ENCODE results near the gene TCAIM. TPM values are rescaled to one million over a fixed set of nuclear protein-coding genes. Genes with fewer than 3 reads are reported as not detected.

The TCAIM gene
- total RNA-seq, 4 donors from 2014 or later, result 15.5 to 26.9 (median 22.7) TPM

GRCh38 chr3:44359146-44359751 lies 20.7 kb downstream of the TCAIM start:
- Histone ChIP-seq H3K9me3 (no peaks in the 10 kb centered on the region), H3K36me3 (peaks cover 0 to 9% of the 10 kb centered on the region in 2 donors), H3K4me3 (no peak overlapping the region), H3K27me3 (no peaks in the 10 kb centered on the region), H3K4me1 (peaks cover 21 to 24% of the 10 kb centered on the region in 2 donors), H3K27ac (no peak overlapping the region)
- TF ChIP-seq CTCF (IDR thresholded peaks at IDR 0.05 in 4 of 5, conservative IDR thresholded peaks at IDR 0.05 in 1 of 5) (no peak), POLR2A (IDR thresholded peaks at IDR 0.05) (no peak)
- intact Hi-C loops (cut with DNase I; ENCODE audit: low total_unique reads), result loop anchor here (5.0 kb wide), 1 partner anchor 37 kb away; no protein-coding TSS in a partner anchor
- in situ Hi-C loops (cut with MboI; ENCODE audit: low sequenced_read_pairs in 4 of 4), result no loop called here
- DNase-seq, result no peak
- no peak for ATAC-seq

- ATAC-seq (no peak), DNase-seq (no peak)
- Histone ChIP-seq H3K27me3 (no peaks in the 10 kb centered on the region), H3K4me1 (no peaks in the 10 kb centered on the region), H3K4me3 (no peak overlapping the region), H3K9me3 (no peaks in the 10 kb centered on the region), H3K36me3 (peaks cover 0 to 14% of the 10 kb centered on the region in 2 donors), H3K27ac (no peak overlapping the region)
- in situ Hi-C loops (cut with MboI; ENCODE audit: low sequenced_read_pairs in 4 of 4) (no loop called here), intact Hi-C loops (cut with DNase I; ENCODE audit: low total_unique reads) (no loop called here)
- no peak for TF ChIP-seq CTCF (IDR thresholded peaks at IDR 0.05 in 4 of 5, conservative IDR thresholded peaks at IDR 0.05 in 1 of 5)
- TF ChIP-seq POLR2A (IDR thresholded peaks at IDR 0.05), result no peak
Measured at GRCh38 chr3:44363591-44363990, 25.0 kb downstream of the TCAIM start.

- H3K36me3 ChIP-seq, result peaks cover 0 to 19% of the 10 kb centered on the region in 2 donors
- no peaks in the 10 kb centered on the region for H3K9me3 ChIP-seq
- no peaks in the 10 kb centered on the region for H3K27me3 ChIP-seq
- H3K4me3 ChIP-seq, result no peak overlapping the region
- in situ Hi-C loops (cut with MboI; ENCODE audit: low sequenced_read_pairs in 4 of 4) (no loop called here), intact Hi-C loops (cut with DNase I; ENCODE audit: low total_unique reads) (no loop called here)
- H3K4me1 ChIP-seq, result no peaks in the 10 kb centered on the region
- ATAC-seq, result no peak
- TF ChIP-seq CTCF (IDR thresholded peaks at IDR 0.05 in 4 of 5, conservative IDR thresholded peaks at IDR 0.05 in 1 of 5) (no peak), POLR2A (IDR thresholded peaks at IDR 0.05) (no peak)
- H3K27ac ChIP-seq, result no peak overlapping the region
- DNase-seq, result no peak
Measured at GRCh38 chr3:44365952-44366351, 27.4 kb downstream of the TCAIM start.

- H3K4me3 ChIP-seq, result no peak overlapping the region
- DNase-seq (no peak), ATAC-seq (no peak)
- intact Hi-C loops (cut with DNase I; ENCODE audit: low total_unique reads), result no loop called here
- H3K4me1 ChIP-seq, result no peaks in the 10 kb centered on the region
- H3K27ac ChIP-seq, result no peak overlapping the region
- in situ Hi-C loops (cut with MboI; ENCODE audit: low sequenced_read_pairs in 4 of 4), result no loop called here
- H3K27me3 ChIP-seq, result no peaks in the 10 kb centered on the region
- no peaks in the 10 kb centered on the region for H3K36me3 ChIP-seq
- H3K9me3 ChIP-seq, result no peaks in the 10 kb centered on the region
- TF ChIP-seq POLR2A (IDR thresholded peaks at IDR 0.05) (no peak), CTCF (IDR thresholded peaks at IDR 0.05 in 4 of 5, conservative IDR thresholded peaks at IDR 0.05 in 1 of 5) (no peak)
Measured at GRCh38 chr3:44375450-44375849, 36.9 kb downstream of the TCAIM start.

GRCh38 chr3:44387404-44387803 lies 48.8 kb downstream of the TCAIM start:
- no peaks in the 10 kb centered on the region for H3K9me3 ChIP-seq
- H3K36me3 ChIP-seq, result no peaks in the 10 kb centered on the region
- H3K27ac ChIP-seq, result no peak overlapping the region
- ATAC-seq (no peak), DNase-seq (no peak)
- intact Hi-C loops (cut with DNase I; ENCODE audit: low total_unique reads), result no loop called here
- no peaks in the 10 kb centered on the region for H3K4me1 ChIP-seq
- in situ Hi-C loops (cut with MboI; ENCODE audit: low sequenced_read_pairs in 4 of 4), result no loop called here
- no peaks in the 10 kb centered on the region for H3K27me3 ChIP-seq
- TF ChIP-seq CTCF (IDR thresholded peaks at IDR 0.05 in 4 of 5, conservative IDR thresholded peaks at IDR 0.05 in 1 of 5) (no peak), POLR2A (IDR thresholded peaks at IDR 0.05) (no peak)
- no peak overlapping the region for H3K4me3 ChIP-seq
